OCI-LY7 (cell line): ENCODE results near the gene THBS4. TPM values are rescaled to one million over a fixed set of nuclear protein-coding genes. Genes with fewer than 3 reads are reported as not detected.

Source experiments
- BruUV-seq: library from RNA; stranded (reverse); fragments of 400-500 nt; replicated peaks from 2 replicates; lab custom pipeline; 2021; lab: Mats Ljungman, UMichigan
- CTCF ChIA-PET: fragments of 300-600 bp; sonication (Branson Sonifier 250); formaldehyde crosslinking; loops from one replicate; lab custom pipeline; 2022; ENCODE audit warnings: antibody characterized with exemption; ENCODE audit not compliant: unreplicated experiment; lab: Charles Lee
- POLR2A ChIA-PET: fragments of 300-600 bp; sonication (Branson Sonifier 250); formaldehyde crosslinking; loops from one replicate; lab custom pipeline; 2022; ENCODE audit warnings: antibody characterized with exemption; lab: Charles Lee
- DNase-seq: peaks from one replicate; pipeline ENCODE4 v3.0.0-alpha.2; 2015; ENCODE audit warnings: low spot score
- H2AFZ ChIP-seq: fragments of 200-600 bp; sonication (generic), shearing (Covaris generic); 2 replicates; pipeline ENCODE4 v1.6.1; 2014; ENCODE audit warnings: mild to moderate bottlenecking, antibody characterized with exemption, low read length, moderate library complexity
- H3K27ac ChIP-seq: fragments of 200-600 bp; sonication (generic); 2 replicates; pipeline ENCODE4 v1.5.1; 2014; ENCODE audit warnings: mixed run types, low read depth, mild to moderate bottlenecking, moderate library complexity, low read length, inconsistent platforms; ENCODE audit not compliant: poor library complexity, severe bottlenecking
- H3K36me3 ChIP-seq: fragments of 200-600 bp; sonication (generic); 2 replicates; pipeline ENCODE4 v1.6.1; 2014; ENCODE audit warnings: mild to moderate bottlenecking, antibody characterized with exemption, low read length, moderate library complexity, mixed read lengths; ENCODE audit not compliant: insufficient read depth
- H3K4me1 ChIP-seq: fragments of 200-600 bp; sonication (generic); 2 replicates; pipeline ENCODE4 v1.5.1; 2014; ENCODE audit warnings: mild to moderate bottlenecking, low read length; ENCODE audit not compliant: insufficient read depth, poor library complexity, severe bottlenecking
- H3K4me2 ChIP-seq: fragments of 200-600 bp; sonication (generic); 2 replicates; pipeline ENCODE4 v1.6.1; 2014; ENCODE audit warnings: mild to moderate bottlenecking, low read length
- H3K4me3 ChIP-seq: fragments of 200-600 bp; sonication (generic); 2 replicates; pipeline ENCODE4 v1.5.1; 2014; ENCODE audit warnings: mild to moderate bottlenecking, low read depth, low read length; ENCODE audit not compliant: poor library complexity, severe bottlenecking
- H3K79me2 ChIP-seq: fragments of 200-600 bp; sonication (generic); 2 replicates; pipeline ENCODE4 v1.6.1; 2016; ENCODE audit warnings: low read depth, mild to moderate bottlenecking, low read length, moderate library complexity, mixed read lengths; ENCODE audit not compliant: insufficient read depth
- H3K9me2 ChIP-seq: fragments of 200-600 bp; sonication (generic); 2 replicates; pipeline ENCODE4 v1.6.1; 2016; ENCODE audit warnings: mild to moderate bottlenecking, low read length, mixed read lengths; ENCODE audit not compliant: insufficient read depth
- H3K9me3 ChIP-seq: fragments of 200-600 bp; sonication (generic); 2 replicates; pipeline ENCODE4 v1.6.1; 2014; ENCODE audit warnings: mild to moderate bottlenecking, mixed run types, low read length, mixed read lengths
- H4K20me1 ChIP-seq: fragments of 200-600 bp; sonication (generic); 2 replicates; pipeline ENCODE4 v1.6.1; 2014; ENCODE audit warnings: mild to moderate bottlenecking, antibody characterized with exemption, low read length, moderate library complexity, mixed read lengths; ENCODE audit not compliant: insufficient read depth
- CTCF ChIP-seq: fragments of 200-600 bp; sonication (generic); conservative IDR thresholded peaks from 2 replicates; pipeline ENCODE4 v1.5.1; 2014; ENCODE audit warnings: mild to moderate bottlenecking, antibody characterized with exemption, low read length, moderate library complexity, mixed read lengths
- EZH2phosphoT487 ChIP-seq: fragments of 200-600 bp; sonication (generic); IDR thresholded peaks from 2 replicates; pipeline ENCODE4 v1.6.1; 2018; ENCODE audit warnings: low read depth, borderline replicate concordance, mild to moderate bottlenecking, mixed run types, antibody characterized with exemption, low read length, moderate library complexity, mixed read lengths
- intact Hi-C: fragments of 100-400 bp; cut with micrococcal nuclease; formaldehyde crosslinking; loops from one replicate; pipeline ENCODE4 v1.10.0; 2022; ENCODE audit not compliant: unreplicated experiment
- total RNA-seq, 2 experiments: library from RNA; depleted of rRNA in 1 of 2; stranded (reverse); fragments of >200 nt in 1 of 2; shearing (Covaris generic) in 1 of 2; gene quantifications; 2 replicates each; pipeline ENCODE4 v1.2.3, GENCODE V29; 2014 to 2022

The THBS4 gene
- total RNA-seq, 2 experiments from 2014 or later = 1.8 to 4.2 TPM

DNA sequence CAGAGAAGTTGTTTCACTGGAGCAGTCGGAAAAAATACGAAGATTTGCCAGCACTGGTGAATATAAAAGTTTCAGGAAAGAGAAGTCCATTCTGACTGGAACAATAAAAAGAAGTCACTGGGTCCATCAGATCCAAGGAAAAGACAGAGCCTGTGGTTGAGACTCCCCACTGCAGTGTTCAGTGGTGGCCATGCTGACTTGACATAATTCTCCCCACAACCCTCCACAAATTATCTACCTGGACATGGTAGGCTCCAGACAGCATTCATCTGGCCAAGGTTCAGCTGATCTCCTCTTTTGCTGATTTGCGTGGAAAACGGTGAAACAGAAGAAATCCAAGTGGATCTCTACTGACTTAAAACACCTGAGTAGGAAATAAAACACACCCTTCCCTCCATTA is 8.0 kb downstream of the THBS4 start:
- Histone ChIP-seq H3K36me3 (no peaks in the 10 kb centered on the region), H3K4me2 (no peak overlapping the region), H3K79me2 (no peaks in the 10 kb centered on the region), H3K4me3 (no peak overlapping the region), H2AFZ (no peak overlapping the region), H3K4me1 (no peaks in the 10 kb centered on the region), H3K27ac (no peak overlapping the region), H3K9me2 (no peaks in the 10 kb centered on the region), H4K20me1 (no peaks in the 10 kb centered on the region), H3K9me3 (no peaks in the 10 kb centered on the region)
- CTCF ChIA-PET = no interaction called here
- intact Hi-C loops = no loop called here
- BruUV-seq = no TSS peak
- no peak for DNase-seq
- TF ChIP-seq EZH2phosphoT487 = no peak
- no peak for TF ChIP-seq CTCF
- POLR2A ChIA-PET = interaction anchor here (0.9 to 1.6 kb wide), 2 partner anchors 12 to 179 kb away, joined by 3 to 6 read pairs; no protein-coding TSS in a partner anchor

DNA sequence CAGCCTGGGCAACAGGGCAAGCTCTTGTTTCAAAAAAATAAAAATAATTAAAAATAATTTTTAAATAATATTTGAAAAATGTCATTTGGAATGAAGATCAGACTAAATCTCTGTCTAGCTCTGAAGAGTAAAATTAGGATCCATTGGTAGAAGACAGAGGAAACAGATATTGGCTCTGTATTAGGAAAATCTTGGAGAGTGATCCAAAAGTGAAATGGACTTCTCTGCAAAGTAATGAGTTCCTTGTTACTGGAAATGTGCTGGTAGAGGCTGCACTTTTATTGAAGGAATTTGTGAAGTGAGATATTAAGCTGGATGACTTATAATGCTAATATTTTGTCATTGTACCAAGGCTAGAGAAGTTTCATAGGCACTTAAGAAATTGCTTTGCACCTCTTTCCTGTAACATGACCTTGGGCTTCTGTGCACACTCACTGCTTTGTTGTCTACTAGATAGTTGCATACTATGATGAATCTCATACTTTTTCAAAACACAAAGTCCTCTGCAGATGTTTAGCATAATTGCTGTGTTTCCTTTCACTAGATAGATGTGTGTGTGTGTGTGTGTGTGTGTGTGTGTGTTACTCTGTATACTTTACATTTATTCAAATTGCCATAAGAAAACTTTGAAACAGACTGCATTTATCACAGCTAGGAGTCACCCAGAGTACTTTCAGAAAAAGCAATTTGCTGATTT is 13.1 kb downstream of the THBS4 start:
- no TSS peak for BruUV-seq
- no peak overlapping the region for H3K4me3 ChIP-seq
- H3K4me1 ChIP-seq = no peaks in the 10 kb centered on the region
- H3K9me2 ChIP-seq = no peaks in the 10 kb centered on the region
- H2AFZ ChIP-seq = no peak overlapping the region
- TF ChIP-seq EZH2phosphoT487 = no peak
- TF ChIP-seq CTCF = no peak
- intact Hi-C loops = no loop called here
- no peaks in the 10 kb centered on the region for H3K79me2 ChIP-seq
- ChIA-PET CTCF (no interaction called here), POLR2A (interaction anchor here (0.6 to 0.7 kb wide), 3 partner anchors 67 to 259 kb away, joined by 3 read pairs; no protein-coding TSS in a partner anchor)
- DNase-seq = no peak
- no peak overlapping the region for H3K27ac ChIP-seq
- H3K36me3 ChIP-seq = no peaks in the 10 kb centered on the region
- H4K20me1 ChIP-seq = no peaks in the 10 kb centered on the region
- H3K9me3 ChIP-seq = no peaks in the 10 kb centered on the region
- no peak overlapping the region for H3K4me2 ChIP-seq

DNA sequence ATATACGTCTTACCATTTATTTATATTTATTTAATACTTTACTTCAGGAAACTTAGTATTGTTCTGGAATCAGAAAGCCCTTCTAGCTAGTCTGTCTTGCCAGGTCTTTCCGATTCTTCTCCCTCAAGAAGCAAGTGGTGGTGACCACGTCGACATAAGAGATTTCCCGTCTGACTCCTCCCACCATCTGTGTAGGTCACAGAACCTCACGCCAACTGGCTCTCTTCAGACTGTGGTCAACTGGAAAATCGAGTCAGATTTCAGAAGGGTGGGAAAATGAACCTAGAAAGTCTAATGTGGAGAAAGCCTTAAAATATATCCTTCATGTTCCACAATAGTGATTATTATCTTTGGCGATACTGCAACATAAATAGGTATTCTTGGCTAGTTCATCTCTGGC is 17.3 kb downstream of the THBS4 start:
- Histone ChIP-seq H3K4me1 (no peaks in the 10 kb centered on the region), H3K27ac (no peak overlapping the region), H4K20me1 (no peaks in the 10 kb centered on the region), H3K79me2 (no peaks in the 10 kb centered on the region), H2AFZ (no peak overlapping the region), H3K36me3 (no peaks in the 10 kb centered on the region), H3K9me3 (no peaks in the 10 kb centered on the region), H3K9me2 (no peaks in the 10 kb centered on the region), H3K4me3 (no peak overlapping the region), H3K4me2 (no peak overlapping the region)
- TF ChIP-seq CTCF (no peak), EZH2phosphoT487 (no peak)
- intact Hi-C loops = no loop called here
- DNase-seq = no peak
- no TSS peak for BruUV-seq
- ChIA-PET CTCF (no interaction called here), POLR2A (no interaction called here)
